Retina (tissue), 1 donor: ENCODE data around the gene KRTAP19-4.
"Not testable (repeated sequence)": the region's sequence is repeated elsewhere in the genome, so short reads cannot be mapped to it uniquely, and the experiment has no call there.

Experiments
- DNase-seq: peaks from one replicate; pipeline ENCODE4 v3.0.0-alpha.2; 2016

The KRTAP19-4 gene, protein sequence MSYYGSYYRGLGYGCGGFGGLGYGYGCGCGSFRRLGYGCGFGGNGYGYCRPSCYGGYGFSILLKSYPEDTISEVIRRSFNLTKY

DNA sequence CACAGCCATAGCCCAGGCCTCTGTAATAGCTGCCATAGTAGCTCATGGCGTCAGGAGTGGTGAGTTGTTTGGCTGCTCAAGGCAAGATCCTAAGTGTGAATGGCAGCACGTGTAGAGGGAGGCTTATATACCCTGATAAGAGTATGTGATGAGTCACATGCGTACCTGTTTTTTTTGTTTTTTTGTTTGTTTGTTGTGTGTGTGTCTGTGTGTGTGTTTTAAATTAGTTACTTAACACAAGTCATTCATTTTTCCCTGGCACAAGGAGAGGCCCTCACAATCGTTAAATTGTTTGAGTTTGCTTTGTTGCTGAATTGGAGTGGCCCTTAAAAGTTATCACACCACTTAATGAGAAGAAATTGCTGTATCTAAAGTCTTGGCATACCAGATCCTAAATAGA lies at the start of gene KRTAP19-4:
KRTAP19-4 (minus strand) TSS at position 101 of the 400 bp plus-strand sequence; CDS start at position 46, 55 bp downstream.
- no peak for DNase-seq

DNA sequence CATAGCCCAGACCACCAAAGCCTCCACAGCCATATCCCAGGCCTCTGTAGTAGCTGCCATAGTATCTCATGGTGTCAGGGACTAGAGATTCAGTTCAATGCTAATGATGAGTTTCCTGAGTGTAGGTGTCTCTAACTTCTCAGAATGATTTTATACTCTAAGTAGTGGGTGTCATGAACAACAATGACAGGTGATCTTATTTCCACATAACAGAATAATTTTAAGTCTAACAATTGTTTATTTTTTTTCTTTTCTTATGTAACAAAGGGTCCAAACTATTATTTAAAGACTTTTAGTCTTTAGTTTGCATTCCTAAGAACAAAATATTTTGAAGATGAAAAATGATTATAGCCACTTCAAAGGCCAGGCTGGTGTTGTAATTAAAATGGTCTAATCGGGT lies 44.8 kb upstream of the KRTAP19-4 start, which contains the start of gene KRTAP19-6:
KRTAP19-6 (minus strand) TSS at position 101 of the 400 bp plus-strand sequence; CDS start at position 70, 31 bp downstream.
- no peak for DNase-seq

DNA sequence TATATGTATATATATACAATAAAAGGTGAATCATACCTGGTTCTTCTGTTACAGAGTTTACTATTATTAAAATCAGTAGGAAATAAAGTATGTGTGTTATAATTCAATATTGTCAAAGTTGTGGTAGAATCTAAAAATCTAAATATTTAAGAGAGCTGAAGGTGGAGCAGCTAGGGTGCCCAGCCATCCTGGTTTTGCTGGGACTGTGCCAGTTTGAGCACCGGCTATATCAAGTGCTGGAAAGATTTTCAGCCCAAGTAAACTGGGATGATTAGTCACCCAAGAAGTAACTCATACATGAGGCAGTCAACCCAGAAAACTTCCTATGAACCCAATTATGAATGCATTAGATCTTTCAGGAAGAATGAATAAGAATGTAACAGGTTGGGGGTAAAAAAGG lies 21.9 kb upstream of the KRTAP19-4 start:
- no peak for DNase-seq

DNA sequence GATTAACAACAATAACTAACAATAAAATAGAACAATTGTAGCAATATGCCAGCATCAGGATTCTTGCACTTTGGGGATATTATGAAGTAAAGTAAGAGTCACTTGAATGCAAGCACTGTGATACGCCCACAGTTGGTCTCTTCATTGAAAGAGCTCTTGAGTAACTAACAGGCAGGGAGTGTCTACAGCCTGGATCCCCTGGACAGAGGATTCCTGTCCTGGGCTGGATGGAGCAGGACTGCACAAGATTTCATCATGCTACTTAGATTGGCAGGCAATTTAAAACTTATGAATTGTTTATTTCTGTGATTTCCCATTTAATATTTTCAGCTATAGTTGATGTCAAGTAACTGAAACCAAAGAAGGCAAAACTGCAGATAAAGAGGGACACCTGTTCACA lies 18.7 kb upstream of the KRTAP19-4 start:
- no peak for DNase-seq

DNA sequence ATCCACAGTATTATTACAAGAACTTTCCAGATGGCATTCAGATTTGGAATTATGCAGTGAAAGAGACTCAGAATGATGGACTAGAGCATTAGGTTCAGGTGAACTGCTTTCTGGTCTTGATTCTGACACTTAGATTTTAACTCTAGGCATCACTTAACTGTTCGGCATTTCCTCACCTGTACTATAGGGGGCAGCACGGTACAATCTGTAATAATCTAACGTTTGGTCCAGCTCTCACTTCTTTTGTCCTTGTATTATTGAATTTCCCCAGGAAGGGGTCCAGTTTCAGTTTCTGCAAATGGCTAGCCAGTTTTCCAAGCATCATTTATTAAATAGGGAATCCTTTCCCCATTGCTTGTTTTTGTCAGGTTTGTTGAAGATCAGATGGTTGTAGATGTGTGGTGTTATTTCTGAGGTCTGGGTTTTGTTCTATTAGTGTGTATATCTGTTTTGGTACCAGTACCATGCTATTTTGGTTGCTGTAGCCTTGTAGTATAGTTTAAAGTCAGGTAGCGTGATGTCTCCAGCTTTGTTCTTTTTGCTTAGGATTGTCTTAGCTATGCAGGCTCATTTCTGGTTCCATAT lies 8.7 kb upstream of the KRTAP19-4 start:
- not testable (repeated sequence) for DNase-seq

DNA sequence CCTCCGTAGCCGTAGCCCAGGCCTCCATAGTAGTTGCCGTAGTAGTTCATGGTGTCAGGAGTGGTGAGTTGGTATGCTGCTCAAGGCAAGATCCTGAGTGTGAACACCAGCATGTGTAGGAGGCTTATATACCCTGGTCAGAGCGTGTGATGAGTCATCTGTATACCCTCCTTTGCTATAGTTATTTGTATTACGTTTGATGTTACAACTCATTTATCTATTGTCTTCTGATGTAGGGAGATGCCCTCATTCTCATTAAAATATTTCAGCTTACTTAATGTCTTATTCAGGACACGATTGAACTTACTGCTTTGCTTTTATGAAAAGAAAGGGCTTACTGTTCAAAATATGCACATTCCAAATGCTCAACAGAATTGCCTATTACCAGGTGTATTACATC lies 5.1 kb upstream of the KRTAP19-4 start, which contains the start of gene KRTAP19-5:
KRTAP19-5 (minus strand) TSS at position 101 of the 400 bp plus-strand sequence; CDS start at position 50, 51 bp downstream.
- DNase-seq, result no peak

DNA sequence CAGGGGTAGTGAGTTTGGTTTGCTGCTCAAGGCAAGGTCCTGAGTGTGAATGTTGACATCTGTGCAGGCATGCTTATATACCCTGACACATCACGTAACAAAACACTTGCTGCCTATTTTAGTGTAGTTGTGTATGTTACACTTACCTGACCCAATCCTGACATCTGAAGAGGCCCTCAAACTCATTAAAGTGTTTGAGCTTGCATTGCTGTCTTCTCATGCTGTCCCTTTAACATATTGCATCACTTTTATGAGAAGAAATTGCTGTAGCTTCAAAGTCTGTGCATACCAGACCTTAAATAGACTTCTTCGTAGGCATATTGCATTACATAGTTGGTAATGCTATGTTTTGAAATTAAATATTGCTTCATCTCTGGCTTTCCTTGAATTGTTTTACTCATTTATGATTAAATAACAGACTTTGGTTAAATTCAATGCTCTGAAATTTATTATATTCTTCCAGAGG lies 5.0 kb downstream of the KRTAP19-4 start, which contains the start of gene KRTAP19-3:
KRTAP19-3 (minus strand) TSS at position 51 of the 466 bp plus-strand sequence. CDS start 56 bp downstream, outside the sequence.
- no peak for DNase-seq

DNA sequence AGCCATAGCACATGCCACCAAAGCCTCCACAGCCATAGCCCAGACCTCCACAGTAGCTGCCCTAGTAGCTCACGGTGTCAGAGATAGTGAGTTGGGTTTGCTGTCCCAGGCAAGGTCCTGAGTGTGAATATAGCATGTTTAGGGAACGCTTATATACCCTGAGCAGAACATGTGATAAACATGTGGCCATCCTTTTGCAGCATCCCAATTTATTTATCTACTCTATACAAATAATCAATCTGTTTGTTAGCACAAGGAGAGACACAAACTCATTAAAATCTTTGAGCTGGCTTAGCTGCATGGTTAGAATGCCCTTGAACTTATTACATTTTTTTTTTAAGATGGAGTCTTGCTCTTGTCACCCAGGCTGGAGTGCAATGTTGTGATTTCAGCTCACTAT lies 9.6 kb downstream of the KRTAP19-4 start, which contains the start of gene KRTAP19-2:
KRTAP19-2 (minus strand) TSS at position 101 of the 400 bp plus-strand sequence; CDS start at position 13, 88 bp downstream.
- no peak for DNase-seq

DNA sequence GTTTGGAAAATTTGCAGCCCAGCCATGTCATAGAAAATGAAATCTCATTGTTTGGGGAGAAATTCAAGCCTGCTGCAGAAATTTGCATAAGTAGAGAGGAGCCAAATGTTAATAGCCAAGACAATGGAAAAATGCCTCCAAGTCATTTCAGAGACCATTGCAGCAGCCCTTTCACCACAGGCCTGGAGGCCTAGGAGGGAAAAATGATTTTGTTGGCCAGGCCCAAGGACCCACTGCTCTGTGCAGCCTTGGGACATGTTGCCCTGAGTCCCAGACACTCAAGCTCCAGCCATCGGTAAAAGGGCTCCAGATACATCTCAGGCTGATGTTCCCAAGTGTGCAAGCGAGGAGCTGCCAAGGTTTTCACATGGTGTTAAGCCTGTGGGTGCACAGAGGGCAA lies 10.8 kb downstream of the KRTAP19-4 start:
- no peak for DNase-seq

DNA sequence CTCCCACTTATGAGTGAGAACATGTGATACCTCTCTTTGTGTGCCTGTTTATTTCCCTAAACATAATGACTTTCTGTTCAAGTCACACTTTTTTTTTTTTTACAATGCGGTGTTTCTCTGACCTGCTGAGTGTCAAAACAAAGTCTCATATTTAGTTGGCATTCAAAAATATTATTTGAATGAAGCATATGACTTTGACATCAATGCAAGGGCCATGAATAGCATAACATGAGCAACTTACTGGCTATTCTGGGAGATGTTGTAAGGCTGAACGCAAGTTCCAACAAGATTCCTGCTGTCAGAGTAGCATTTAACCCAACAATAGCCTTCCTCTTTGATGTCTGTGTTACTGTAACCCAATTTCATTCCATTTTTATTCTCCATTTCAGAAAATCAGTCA lies 14.8 kb downstream of the KRTAP19-4 start:
- no peak for DNase-seq

DNA sequence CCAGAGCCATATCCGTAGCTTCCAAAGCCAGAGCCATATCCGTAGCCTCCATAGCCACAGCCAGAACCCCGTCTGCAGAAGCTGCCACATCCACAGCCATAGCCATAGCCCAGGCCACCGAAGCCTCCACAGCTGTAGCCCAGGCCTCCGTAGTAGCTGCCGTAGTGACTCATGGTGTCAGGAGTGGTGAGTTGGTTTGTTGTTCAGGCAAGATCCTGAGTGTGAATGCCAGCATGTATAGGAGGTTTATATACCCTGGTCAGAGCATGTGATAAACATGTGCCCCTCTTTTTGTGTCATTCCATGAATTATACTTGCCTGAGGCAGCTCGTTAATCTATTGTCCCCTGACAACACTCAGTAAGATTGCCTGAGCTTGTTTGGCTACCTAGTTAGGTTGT lies 16.8 kb downstream of the KRTAP19-4 start, which contains the start of gene KRTAP19-1:
KRTAP19-1 (minus strand) TSS at position 223 of the 400 bp plus-strand sequence; CDS start at position 173, 50 bp downstream.
- DNase-seq, result no peak

DNA sequence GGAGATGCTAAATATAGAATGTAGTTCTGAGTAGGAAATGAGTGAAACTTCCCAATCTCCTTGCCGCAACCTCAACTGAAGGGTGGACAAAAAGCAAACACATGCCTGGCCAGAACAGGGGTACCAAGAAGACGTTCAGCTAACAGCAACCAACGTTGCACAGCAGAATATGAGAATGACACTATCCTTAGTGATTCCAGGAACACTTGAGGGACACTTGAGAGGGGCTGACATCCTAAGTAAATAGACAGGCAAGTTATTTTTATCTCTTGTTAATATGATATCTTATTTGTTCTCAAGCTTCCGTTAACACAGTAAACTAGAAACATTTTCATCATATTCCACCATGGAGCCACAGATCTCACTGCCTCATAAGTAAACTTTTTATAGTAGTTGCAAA lies 17.7 kb downstream of the KRTAP19-4 start:
- no peak for DNase-seq

DNA sequence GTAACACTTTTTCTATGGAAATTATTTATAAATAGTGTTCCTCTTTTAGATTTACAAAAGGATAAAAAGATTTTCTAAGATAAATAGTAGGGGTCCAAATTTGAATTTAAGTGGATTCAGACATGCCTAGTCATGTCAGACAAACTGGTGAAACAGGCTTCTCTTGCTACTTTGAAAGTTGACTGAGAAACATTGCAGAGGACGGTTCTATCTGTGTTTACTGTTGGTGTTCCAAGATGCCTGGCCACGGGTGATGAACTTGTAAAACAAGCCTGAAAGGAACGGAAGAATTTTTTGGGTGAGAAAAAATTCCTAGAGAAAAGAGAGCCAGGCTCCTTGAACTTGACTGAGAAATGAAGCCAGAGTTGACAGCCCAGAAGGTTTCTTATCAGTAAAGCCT lies 19.0 kb downstream of the KRTAP19-4 start:
- no peak for DNase-seq

DNA sequence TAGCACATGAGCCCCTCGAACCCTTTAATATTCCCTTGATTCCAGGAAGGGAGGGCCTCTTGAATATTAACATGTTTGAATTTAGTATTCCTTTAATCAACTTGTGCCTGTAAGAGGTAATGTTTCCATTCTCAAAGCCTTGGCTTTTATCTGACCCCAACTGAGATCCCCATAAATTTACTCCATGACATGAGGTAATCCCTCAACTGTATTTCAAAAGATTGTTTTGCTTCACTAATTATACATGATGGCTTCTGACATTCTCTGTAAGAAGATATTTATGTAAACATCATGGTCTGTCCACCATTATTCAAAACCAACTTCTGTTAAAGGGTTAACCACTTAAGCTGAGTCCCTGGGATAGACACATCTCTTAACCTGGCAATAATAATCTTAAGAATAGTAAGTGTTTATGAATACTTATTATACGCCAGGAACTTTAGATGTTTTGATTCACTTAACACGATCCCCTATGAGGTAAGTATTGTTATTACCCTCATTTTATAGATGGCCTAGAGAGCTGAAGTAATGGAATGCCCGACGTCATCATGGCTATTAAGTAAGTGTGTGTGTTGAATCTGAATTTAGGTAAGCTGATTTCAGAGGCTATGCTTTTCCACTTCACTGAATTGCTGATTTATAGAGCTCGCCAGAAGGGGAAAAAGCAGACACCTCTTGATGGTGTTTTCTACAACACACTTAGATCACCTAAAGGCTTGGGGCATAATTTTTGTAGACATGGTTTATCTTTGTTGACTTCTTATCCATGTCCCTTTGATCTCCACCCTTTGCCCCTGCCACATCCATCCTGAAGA lies 27.9 kb downstream of the KRTAP19-4 start:
- DNase-seq, result no peak

DNA sequence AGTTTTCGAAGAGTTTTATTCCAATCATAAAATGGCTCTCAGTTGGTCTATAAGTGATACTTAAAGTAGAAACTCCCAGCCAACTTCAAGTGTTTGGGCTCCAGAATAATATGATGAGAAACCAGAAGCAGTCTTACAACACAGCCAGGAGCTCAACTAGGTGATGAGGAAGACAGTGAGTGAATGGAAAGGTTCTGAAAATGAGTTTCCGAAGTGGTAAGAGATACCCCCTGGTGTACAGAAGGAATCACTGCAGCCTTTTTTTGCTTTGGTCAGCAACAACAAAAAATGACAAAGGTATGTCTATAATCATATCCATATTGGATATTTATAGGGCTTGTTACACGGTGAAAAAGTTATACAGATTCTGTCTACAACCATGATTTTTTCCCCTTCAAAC lies 33.3 kb downstream of the KRTAP19-4 start:
- DNase-seq, result no peak

DNA sequence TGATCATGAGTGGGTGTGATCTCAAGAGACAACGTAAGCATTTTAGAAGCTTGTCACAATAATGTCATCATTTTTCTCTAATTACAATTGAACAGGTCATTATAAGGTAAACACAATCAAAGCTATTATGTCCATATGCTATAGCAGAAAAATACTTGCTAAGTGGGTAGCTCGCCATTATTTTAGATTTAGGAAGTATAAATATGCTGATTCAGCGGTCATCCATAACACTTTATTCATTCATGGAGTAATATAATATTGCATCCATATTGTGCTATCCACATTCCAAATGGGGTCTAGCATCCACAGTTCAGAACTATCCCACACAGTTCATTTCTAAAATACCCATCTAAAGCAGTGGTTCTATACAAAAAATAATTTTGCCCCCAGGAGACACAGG lies 48.5 kb downstream of the KRTAP19-4 start:
- DNase-seq, result no peak

DNA sequence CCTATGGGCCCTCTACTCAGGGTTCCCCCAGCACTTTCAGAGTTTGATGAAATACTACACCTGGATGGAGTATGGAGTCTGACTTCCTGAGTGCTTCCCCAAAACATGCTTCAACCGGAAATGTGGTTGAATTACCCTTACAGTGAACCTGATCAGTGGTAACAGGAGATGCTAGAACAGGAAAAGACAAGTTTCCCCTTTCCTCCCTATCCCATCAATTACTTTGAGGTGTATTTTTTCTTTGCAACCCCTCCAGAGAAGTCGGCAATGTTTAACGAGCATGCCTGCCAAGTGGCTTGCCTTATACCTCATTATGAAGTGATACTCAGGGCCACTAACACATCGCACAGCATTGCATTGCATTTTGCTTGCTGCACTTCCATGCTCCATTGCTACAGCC lies 49.9 kb downstream of the KRTAP19-4 start:
- DNase-seq, result no peak
